Neural cell (in vitro differentiated cells): Measurements from ENCODE around the gene EEF1A2. TPM values are rescaled to one million over a fixed set of nuclear protein-coding genes. Genes with fewer than 3 reads are reported as not detected.
A peak's percentile ranks its signal among the peaks of the same experiment; 100 is the strongest.

Source experiments
- H2AFZ ChIP-seq: fragments of 200-600, 300-800 bp; sonication (generic), shearing (Covaris generic); 2 replicates; pipeline ENCODE4 v1.6.0; 2014; ENCODE audit warnings: low read depth, mild to moderate bottlenecking, antibody characterized with exemption, low read length, moderate library complexity
- H3F3A ChIP-seq: fragments of 200-600 bp; shearing (Covaris generic); 2 replicates; pipeline ENCODE4 v1.6.1; 2016; ENCODE audit warnings: mild to moderate bottlenecking, moderate library complexity, mixed read lengths, antibody characterized with exemption, low read length; ENCODE audit not compliant: insufficient read depth, poor library complexity, severe bottlenecking
- H3K27ac ChIP-seq: fragments of 200-600, 300-800 bp; sonication (generic), shearing (Covaris generic); 2 replicates; pipeline ENCODE4 v1.5.1; 2014; ENCODE audit warnings: mild to moderate bottlenecking, low read length, moderate library complexity
- H3K27me3 ChIP-seq: fragments of 300-800, 200-600 bp; sonication (generic), shearing (Covaris generic); 2 replicates; pipeline ENCODE4 v1.6.0; 2014; ENCODE audit warnings: mild to moderate bottlenecking, low read depth, low read length, moderate library complexity; ENCODE audit not compliant: insufficient read depth
- H3K36me3 ChIP-seq: fragments of 300-800, 200-600 bp; sonication (generic), shearing (Covaris generic); 2 replicates; pipeline ENCODE4 v1.5.1; 2014; ENCODE audit warnings: mild to moderate bottlenecking, antibody characterized with exemption, low read length, moderate library complexity; ENCODE audit not compliant: insufficient read depth
- H3K4me2 ChIP-seq: fragments of 300-800, 200-600 bp; sonication (generic), shearing (Covaris generic); 2 replicates; pipeline ENCODE4 v1.6.0; 2014; ENCODE audit warnings: mild to moderate bottlenecking, low read length
- H3K4me3 ChIP-seq: fragments of 300-800, 200-600 bp; sonication (generic), shearing (Covaris generic); 2 replicates; pipeline ENCODE4 v1.5.1; 2014; ENCODE audit warnings: mild to moderate bottlenecking, low read length, moderate library complexity
- H3K79me2 ChIP-seq: fragments of 200-600 bp; shearing (Covaris generic); replicated peaks from 2 replicates; pipeline ENCODE4 v1.6.0; 2014; ENCODE audit warnings: mild to moderate bottlenecking, low read length, moderate library complexity; ENCODE audit not compliant: insufficient read depth
- H3K9ac ChIP-seq: fragments of 300-800, 200-600 bp; sonication (generic), shearing (Covaris generic); 2 replicates; pipeline ENCODE4 v1.6.1; 2016; ENCODE audit warnings: mild to moderate bottlenecking, low read length, mixed read lengths
- H3K9me2 ChIP-seq: fragments of 200-600 bp; shearing (Covaris generic); 2 replicates; pipeline ENCODE4 v1.6.1; 2016; ENCODE audit warnings: mild to moderate bottlenecking, low read length, mixed read lengths; ENCODE audit not compliant: insufficient read depth
- H3K9me3 ChIP-seq: fragments of 200-600, 300-800 bp; sonication (generic), shearing (Covaris generic); 2 replicates; pipeline ENCODE4 v1.6.1; 2016; ENCODE audit warnings: mild to moderate bottlenecking, mixed run types, low read length, moderate library complexity, mixed read lengths
- H4K20me1 ChIP-seq: fragments of 200-600 bp; shearing (Covaris generic); 2 replicates; pipeline ENCODE4 v1.6.1; 2016; ENCODE audit warnings: mild to moderate bottlenecking, mixed run types; ENCODE audit not compliant: insufficient read depth
- CTCF ChIP-seq: fragments of 450-650 bp; IDR thresholded peaks from 2 replicates; pipeline ENCODE4 v1.5.1; 2014; ENCODE audit warnings: antibody characterized with exemption, mild to moderate bottlenecking, moderate library complexity; ENCODE audit not compliant: poor library complexity, severe bottlenecking
- EZH2 ChIP-seq: fragments of 200-600, 300-800 bp; shearing (Covaris generic), sonication (generic); IDR thresholded peaks from 2 replicates; pipeline ENCODE4 v1.6.1; 2014; ENCODE audit warnings: antibody characterized with exemption, low read length, borderline replicate concordance, mild to moderate bottlenecking; ENCODE audit not compliant: insufficient read depth, poor library complexity, severe bottlenecking
- MXI1 ChIP-seq: fragments of 450-650 bp; conservative IDR thresholded peaks from 2 replicates; pipeline ENCODE4 v1.6.1; 2014; ENCODE audit warnings: antibody characterized with exemption, mild to moderate bottlenecking; ENCODE audit not compliant: poor library complexity, severe bottlenecking
- POLR2AphosphoS5 ChIP-seq: IDR thresholded peaks from 2 replicates; pipeline ENCODE4 v1.6.1; 2012
- RAD21 ChIP-seq: fragments of 450-650 bp; conservative IDR thresholded peaks from 2 replicates; pipeline ENCODE4 v1.6.1; 2014; ENCODE audit warnings: antibody characterized with exemption, mild to moderate bottlenecking, moderate library complexity
- REST ChIP-seq: IDR thresholded peaks from 2 replicates; pipeline ENCODE4 v1.6.1; 2012; ENCODE audit warnings: borderline replicate concordance
- SMC3 ChIP-seq: fragments of 450-650 bp; conservative IDR thresholded peaks from 2 replicates; pipeline ENCODE4 v1.6.1; 2014; ENCODE audit warnings: antibody characterized with exemption, mild to moderate bottlenecking, moderate library complexity; ENCODE audit not compliant: poor library complexity
- TAF1 ChIP-seq: IDR thresholded peaks from 2 replicates; pipeline ENCODE4 v1.6.1; 2012; ENCODE audit warnings: low read depth
- polyA plus RNA-seq: library from polyadenylated mRNA; depleted of rRNA; stranded (reverse); fragments of >200 nt; gene quantifications from 2 replicates; pipeline ENCODE4 v1.2.3, GENCODE V29; 2014

EEF1A2 gene
- polyA plus RNA-seq, 1 donor from 2014 or later, result 208 TPM

- H3K27ac ChIP-seq, result no peak overlapping the region
Observed at GRCh38 chr20:63477061-63477616, 21.7 kb downstream of the EEF1A2 start.

DNA sequence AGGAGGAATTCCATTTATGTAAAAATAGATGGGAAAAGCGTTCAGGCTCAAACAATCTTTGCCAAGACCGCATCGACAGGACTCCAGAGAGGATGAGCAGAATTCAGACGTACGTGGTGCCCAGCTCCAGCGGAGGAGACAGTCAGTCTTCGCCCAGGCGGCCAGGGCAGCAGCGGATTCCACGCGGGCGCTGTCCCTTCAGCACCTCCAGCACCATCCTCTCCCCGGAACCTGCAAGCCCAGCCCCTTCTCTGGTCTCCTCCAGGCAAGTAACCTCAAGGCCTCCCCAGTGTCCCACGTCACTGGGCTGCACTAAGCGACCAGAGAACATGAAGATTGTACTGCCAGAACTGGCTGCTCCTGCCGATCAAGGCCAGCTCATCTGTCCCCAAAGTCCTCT is 23.7 kb downstream of the EEF1A2 start:
- Histone ChIP-seq H3K9me3 (no peaks in the 10 kb centered on the region), H3K79me2 (peaks cover 20% of the 10 kb centered on the region), H3K9me2 (no peaks in the 10 kb centered on the region), H3K9ac (no peak overlapping the region), H3K27me3 (peaks cover 8% of the 10 kb centered on the region), H3K4me3 (no peak overlapping the region), H3F3A (no peaks in the 10 kb centered on the region), H2AFZ (no peak overlapping the region), H4K20me1 (no peaks in the 10 kb centered on the region), H3K36me3 (no peaks in the 10 kb centered on the region), H3K4me2 (no peak overlapping the region), H3K27ac (no peak overlapping the region)
- TF ChIP-seq SMC3, result no peak
- TF ChIP-seq REST, result no peak
- no peak for TF ChIP-seq EZH2
- no peak for TF ChIP-seq TAF1
- TF ChIP-seq POLR2AphosphoS5, result peak; percentile 10
- TF ChIP-seq MXI1, result no peak
- no peak for TF ChIP-seq RAD21

More at GRCh38 chr20:63477061-63477616, 21.7 kb downstream of the EEF1A2 start:
- no peaks in the 10 kb centered on the region for H4K20me1 ChIP-seq
- H3K4me3 ChIP-seq, result no peak overlapping the region
- no peak overlapping the region for H2AFZ ChIP-seq
- H3K79me2 ChIP-seq, result peaks cover 2% of the 10 kb centered on the region
- no peak overlapping the region for H3K4me2 ChIP-seq
- TF ChIP-seq SMC3 (peak; percentile 24), TAF1 (no peak), CTCF (peak; percentile 41), MXI1 (no peak)
- H3K9me3 ChIP-seq, result no peaks in the 10 kb centered on the region
- H3F3A ChIP-seq, result no peaks in the 10 kb centered on the region
- H3K9me2 ChIP-seq, result no peaks in the 10 kb centered on the region
- peaks cover 8% of the 10 kb centered on the region for H3K27me3 ChIP-seq
- no peak overlapping the region for H3K9ac ChIP-seq
- H3K36me3 ChIP-seq, result no peaks in the 10 kb centered on the region
